DMS79 (cell line): ENCODE data around the gene ARL5C.
"Not testable (repeated sequence)": the region's sequence is repeated elsewhere in the genome, so short reads cannot be mapped to it uniquely, and the experiment has no call there.

Experiments
- DNase-seq: peaks from one replicate; lab custom pipeline; 2025; lab: John Stamatoyannopoulos, UW

ARL5C gene

DNA sequence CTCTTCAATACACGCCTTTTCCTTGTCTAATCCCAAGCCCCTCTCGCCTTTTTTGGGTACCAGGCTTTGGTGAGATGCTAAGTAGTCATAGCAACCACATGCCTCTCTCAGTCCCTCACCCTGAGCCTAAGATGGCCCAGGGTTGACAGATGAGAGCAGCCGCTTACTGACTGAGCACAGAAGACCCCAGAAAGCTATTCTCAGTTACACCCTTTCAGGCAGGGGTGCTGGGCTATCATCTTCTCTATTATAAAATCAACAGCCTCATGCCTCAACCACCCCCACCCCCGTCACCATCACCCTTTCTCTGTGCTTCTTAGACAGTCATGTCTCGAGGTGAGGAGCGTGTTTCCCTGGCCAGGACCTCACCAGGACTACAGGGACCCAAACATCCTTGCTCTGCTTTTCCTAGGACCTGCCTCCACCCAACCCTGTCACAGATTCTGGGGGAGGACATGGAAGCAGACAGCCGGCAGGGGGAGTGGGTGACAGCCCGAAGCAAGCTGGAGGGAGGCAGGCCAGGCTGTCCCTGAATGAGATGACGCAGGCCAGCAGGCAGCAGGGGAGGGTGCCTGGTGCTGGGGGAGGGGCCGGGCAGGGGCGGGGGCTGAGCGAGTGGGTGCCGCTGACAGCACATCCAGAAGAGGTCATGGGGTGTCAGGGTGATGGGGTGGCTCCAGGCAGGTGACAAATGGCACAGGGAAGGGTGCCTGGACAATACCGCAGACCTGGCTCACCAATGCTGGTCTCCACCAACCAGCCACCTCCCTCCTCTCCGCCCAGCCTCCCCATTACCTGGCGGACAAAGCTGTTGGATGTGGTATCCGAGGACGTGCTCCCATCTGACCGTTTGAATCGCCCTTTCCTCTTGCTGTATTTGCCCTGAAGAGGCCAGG is 28.4 kb upstream of the ARL5C start:
- DNase-seq: no peak

DNA sequence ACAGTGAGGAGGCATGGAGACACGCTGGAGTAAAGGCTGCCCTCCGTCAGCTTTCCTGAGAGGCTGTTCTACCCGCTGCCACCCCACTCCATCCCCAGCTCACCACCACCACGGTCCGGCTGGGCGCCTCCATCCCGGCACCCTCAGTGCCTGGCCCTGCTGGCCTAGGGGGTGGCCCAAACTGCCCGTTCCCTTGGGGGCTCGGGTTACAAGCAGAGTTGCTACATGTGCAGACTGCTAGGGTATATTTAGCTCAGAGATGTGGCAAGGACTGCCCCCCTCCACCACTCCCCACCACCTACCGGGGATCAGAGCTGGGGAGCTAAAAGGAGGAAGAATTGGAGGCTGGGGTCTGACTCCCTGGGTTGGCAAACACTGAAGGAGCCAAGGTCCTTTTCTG is 27.4 kb upstream of the ARL5C start:
- DNase-seq: no peak

- DNase-seq: no peak
Observed at GRCh38 chr17:39192901-39193300, 26.9 kb upstream of the ARL5C start.

- DNase-seq: no peak
Observed at GRCh38 chr17:39191750-39192510, 26.0 kb upstream of the ARL5C start.

GRCh38 chr17:39187152-39187830 is 21.3 kb upstream of the ARL5C start:
- DNase-seq: no peak

DNA sequence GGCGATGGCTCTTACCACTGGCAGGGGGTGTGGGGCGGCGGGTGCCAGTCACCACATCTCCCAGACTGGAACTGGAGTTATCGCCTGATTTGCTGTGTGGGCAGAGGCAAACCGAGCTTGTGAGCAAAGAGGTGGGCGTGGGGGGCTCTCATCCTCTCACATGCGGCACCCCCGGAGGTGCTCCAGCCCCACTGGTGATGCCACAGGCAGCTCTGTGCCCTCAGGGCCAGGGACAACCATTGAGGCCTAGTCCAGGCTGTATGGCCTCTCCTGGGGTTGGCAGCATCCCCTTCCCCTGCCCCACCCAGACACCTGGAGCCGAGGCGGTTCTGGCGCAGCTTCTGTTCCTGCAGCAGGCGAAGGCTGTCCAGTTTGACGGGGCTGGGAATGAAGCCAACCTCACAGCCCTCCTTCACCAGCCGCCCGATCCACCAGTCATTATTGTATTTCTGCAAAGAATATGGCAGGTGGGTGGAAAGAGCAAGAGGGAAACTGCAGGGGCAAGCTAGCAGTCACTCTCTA is 20.6 kb upstream of the ARL5C start:
- DNase-seq: no peak

DNA sequence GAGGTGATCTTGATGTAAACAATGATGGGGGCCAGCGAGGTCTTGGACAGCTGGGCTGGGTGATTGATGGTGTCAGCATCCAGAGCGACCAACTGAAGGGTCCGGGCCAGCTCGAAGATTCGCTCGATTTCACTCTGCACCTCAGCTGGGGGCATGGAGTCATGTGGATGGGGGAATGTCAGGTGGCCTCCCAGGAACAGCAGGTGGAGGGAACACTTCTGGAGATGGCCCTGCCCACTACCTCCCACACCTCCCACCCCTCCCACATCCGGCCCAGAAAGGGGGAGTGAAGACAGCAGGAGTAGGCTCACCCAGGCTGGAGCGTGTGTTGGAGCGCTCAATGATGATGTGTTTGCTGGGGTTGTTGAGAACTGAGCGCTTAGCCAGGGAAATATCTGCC is 17.8 kb upstream of the ARL5C start:
- DNase-seq: no peak

DNA sequence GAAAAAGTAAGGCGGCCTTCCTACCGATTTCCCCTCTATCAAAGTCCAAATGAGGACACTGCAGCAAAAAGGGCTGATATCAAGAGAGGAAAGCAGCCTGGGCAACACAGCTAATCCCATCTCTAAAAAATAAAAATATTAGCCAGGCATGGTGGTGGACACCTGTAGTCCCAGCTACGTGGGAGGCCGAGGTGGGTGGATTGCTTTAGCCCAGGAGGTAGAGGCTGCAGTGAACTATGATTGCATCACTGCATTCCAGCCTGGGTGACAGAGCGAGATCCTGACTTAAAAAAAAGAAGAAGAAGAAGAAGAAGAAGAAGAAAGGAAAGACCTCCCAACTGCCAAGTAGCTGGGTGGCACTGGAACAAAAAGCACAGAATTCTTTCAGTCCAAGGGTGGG is 17.1 kb upstream of the ARL5C start:
- DNase-seq: no peak

GRCh38 chr17:39181303-39181702 is 15.3 kb upstream of the ARL5C start:
- DNase-seq: no peak

DNA sequence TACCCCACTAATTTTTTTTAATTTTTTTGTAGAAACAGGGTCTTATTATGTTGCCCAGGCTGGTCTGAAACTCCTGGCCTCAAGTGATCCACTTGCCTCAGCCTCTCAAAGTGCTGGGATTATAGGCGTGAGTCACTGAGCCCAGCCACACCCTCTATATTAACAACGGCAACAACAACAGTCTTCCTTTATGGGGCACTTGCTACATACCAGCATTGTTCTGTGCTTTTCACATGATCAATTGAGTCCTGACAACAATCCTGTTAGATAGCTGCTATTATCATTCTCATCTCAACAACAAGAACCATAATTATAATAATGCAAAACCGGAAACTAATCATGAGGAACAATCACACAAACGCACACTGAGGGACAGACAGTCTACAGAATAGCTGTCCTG is 12.6 kb upstream of the ARL5C start:
- no peak for DNase-seq

- DNase-seq: no peak
Observed at GRCh38 chr17:39177256-39177655, 11.3 kb upstream of the ARL5C start.

DNA sequence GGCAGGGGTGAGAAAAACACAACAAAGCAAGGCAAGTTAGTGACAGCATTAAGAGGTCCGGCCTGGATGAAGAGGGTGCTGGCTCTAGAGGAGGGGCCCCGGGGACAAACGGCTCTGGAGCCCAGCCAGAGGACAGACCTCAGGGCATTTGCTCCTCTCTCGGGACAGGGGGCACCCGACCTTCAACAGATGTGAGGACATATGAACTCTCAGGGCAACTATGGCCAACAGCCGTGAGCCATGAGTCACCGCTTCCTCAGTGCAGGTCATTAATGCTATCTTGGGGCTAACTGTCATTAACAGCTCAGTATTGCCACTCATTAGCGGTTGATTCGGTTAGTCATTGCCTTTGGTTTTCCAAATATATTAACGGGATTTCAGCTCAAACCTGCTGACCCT is 9.7 kb upstream of the ARL5C start:
- no peak for DNase-seq

DNA sequence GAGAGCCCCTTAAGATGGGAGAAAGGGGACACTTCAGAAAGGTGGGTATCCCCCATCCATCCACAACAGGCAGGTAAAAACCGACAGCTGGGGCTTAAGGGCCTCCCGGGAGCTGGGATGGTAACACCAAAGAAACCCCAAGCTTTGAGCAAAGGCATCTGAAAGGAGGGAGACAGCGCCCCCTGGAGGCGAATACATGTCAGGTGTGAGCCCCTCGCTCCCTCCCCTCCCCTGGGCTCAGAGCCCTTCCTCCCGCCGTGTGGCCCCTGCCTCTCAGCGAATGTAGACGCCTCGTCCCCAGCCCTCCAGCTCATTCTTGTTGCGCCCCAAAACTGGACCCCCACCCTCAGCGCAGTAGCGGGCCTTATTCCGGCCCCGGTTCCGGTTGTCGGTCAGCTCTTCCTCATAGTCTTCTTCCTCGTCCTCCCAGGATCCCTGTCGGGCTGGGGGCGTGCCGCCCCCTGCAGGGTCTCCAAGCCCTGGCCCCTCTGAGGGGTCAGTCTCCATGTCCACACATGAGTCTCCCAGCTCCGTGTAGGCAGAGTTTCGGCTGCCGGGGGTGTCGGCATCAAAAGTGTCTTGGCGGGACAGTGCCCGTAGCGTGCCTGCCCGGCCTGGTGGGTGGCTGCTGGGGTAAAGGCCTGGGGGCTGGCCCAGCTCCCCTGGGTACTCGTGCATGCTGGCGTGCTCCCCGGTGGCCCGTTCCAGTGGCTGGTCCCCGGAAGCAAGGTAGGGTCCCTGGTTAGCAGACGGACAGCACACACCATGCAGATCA is 9.1 kb upstream of the ARL5C start:
- peak; percentile 37 for DNase-seq

DNA sequence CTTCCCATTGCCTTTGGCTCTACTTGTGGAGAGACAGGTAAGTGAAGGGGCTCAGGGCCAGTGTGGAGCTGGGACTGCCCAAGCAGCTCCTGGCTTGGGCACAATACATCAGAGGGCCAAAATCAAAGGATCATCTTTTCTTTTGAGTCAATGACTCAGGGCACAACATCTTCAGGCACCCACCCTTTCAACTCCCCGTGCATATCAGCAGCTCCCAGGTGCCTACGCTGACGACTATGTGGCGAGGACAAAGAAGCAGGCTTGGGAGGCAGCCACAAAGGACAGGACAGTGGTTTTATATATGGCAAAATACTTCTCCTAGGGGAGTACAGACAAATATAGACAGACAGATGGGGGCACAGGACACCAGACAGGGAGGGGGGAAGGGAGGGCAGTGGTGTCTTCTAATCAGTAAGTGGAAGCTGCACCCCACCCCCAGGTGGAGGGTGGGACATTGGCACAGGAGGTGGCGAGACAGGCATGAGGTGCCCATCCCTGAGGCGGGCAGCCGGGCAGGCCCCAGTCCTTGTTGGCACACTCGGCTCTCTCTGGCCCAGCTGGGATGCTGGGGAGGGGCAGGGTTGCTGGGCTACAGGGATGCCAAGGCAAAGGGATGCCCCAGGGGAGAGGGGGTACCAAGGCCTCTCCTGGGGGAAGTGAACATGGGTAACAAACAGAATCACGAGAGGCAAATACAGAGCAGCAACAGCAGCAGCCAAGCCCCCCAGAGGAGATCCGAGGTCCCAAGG is 7.7 kb upstream of the ARL5C start:
- DNase-seq: no peak

DNA sequence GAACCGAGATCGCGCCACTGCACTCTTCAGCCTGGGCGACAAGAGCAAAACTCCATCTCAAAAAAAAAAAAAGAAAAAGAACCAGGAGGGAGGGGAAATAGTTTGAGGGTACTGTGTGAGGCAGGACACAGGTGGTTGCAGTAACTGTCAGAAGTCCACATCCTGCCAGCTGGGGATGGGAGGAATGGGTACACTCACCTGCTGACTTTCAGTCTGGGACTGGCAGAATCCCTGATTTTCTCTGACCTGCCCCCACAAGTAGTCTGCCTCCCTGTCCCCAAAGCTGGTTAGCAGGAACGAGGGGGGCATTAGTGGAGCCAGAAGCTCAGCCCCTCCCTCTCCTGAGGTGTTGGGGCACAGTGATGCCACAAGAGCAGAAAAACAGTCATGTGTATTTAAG is 7.1 kb upstream of the ARL5C start:
- no peak for DNase-seq

DNA sequence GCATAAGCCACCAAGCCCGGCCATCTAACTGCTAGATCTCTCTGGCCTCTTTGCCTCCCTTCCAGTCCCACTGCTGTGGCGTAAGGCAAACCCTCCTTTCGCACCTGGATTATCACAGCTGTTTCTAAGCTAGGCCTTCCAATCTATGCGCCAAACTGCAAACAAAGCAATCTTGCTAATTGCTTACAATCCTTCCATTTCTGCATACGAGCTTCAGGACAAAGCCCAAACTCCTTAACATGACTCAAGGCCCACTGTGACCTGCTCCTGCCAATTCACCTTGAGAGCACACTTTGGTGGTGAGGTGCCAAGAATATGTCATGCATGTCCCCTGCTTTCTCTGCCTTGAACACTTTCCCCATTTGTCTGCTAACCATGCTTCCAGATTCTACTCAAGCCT is 6.0 kb upstream of the ARL5C start:
- DNase-seq: no peak

DNA sequence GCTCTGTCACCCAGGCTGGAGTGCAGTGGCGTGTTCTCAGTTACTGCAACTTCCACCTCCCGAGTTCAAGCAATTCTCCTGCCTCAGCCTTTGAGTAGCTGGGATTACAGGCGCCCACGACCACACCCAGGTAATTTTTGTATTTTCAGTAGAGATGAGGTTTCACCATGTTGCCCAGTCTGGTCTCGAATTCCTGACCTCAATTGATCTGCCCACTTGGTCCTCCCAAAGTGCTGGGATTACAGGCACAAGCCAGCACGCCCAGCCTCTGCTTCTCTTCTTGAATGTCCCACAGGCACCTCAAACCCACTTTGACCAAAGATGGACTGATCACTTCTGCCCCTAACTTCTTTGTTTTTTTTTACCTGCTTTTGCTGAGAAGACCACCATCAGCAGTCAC is 4.6 kb upstream of the ARL5C start:
- no peak for DNase-seq

DNA sequence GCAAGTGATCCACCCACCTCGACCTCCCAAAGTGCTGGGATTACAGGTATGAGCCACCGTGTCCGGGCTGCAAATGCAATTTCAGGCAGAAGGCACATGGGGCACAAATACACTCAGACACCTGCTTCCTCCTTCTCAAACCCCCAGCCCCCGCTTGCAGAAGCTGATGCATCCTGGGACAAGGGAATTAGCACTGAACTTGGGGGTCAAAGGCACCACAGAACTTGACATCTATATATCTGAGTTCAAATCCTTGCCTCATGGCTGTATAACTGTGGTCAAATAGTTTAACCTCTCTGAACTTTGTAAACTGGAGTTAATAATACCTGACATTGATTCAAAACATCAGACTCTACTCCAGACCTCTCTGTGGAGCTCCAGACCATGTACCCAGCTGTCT is 4.1 kb upstream of the ARL5C start:
- no peak for DNase-seq

- no peak for DNase-seq
Observed at GRCh38 chr17:39169518-39169917, 3.6 kb upstream of the ARL5C start.

DNA sequence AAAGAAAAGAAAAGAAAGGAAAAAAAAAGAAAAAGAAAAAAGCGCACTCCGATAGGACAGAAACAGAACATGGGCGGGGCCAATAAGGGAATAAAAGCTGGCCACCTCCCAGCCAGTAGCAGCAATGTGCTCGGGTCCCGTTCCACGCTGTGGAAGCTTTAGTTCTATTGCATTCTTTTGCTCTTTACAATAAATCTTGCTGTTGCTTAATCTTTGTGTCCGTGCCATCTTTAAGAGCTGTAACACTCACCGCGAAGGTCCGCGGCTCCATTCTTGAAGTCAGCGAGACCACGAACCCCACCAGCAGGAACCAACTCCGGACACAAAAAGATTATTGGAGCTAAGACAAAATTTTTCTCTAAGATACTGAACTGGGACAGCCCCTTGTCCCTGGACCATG is 3.1 kb upstream of the ARL5C start:
- DNase-seq: no peak

DNA sequence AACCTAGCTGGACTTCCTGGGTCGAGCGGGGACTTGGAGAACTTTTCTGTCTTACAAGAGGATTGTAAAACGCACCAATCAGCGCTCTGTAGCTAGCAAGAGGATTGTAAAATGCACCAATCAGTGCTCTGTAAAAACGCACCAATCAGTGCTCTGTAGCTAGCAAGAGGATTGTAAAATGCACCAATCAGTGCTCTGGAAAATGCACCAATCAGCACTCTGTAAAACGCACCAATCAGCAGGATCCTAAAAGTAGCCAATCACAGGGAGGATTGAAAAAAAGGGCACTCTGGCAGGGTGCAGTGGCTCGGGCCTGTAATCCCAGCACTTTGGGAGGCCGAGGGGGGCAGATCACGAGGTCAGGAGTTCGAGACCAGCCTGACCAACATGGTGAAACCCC is 2.5 kb upstream of the ARL5C start:
- not testable (repeated sequence) for DNase-seq
